Cardiac muscle cell (in vitro differentiated cells and primary cell): ENCODE data around the gene ASB15. TPM values are rescaled to one million over a fixed set of nuclear protein-coding genes. Genes with fewer than 3 reads are reported as not detected.

Source experiments
- DNase-seq, 2 donors: peaks; one replicate each; pipeline versions ENCODE4 v3.0.0 to v3.0.0-alpha.2; 2010 to 2017; ENCODE audit warnings: low read depth in 1 of 2, low spot score in 1 of 2
- H3K27ac ChIP-seq: fragments of 200-600 bp; sonication (generic); 2 replicates; pipeline ENCODE4 v1.5.1; 2016
- H3K27me3 ChIP-seq: fragments of 200-600 bp; sonication (generic); 2 replicates; pipeline ENCODE4 v1.6.0; 2016; ENCODE audit warnings: control low read depth
- H3K36me3 ChIP-seq: fragments of 200-600 bp; sonication (generic); 2 replicates; pipeline ENCODE4 v1.5.1; 2016; ENCODE audit warnings: control low read depth
- H3K4me1 ChIP-seq: fragments of 200-600 bp; sonication (generic); 2 replicates; pipeline ENCODE4 v1.8.1; 2017; ENCODE audit warnings: low read depth, mild to moderate bottlenecking, mixed run types
- H3K4me3 ChIP-seq: fragments of 200-600 bp; sonication (generic); 2 replicates; pipeline ENCODE4 v1.5.1; 2016; ENCODE audit warnings: mild to moderate bottlenecking
- H3K9me3 ChIP-seq: fragments of 200-600 bp; sonication (generic); 2 replicates; pipeline ENCODE4 v1.5.1; 2017; ENCODE audit warnings: low read depth, mild to moderate bottlenecking, control low read depth
- CTCF ChIP-seq: IDR thresholded peaks from 2 replicates; pipeline ENCODE4 v1.5.1; 2012; ENCODE audit warnings: low read depth, mild to moderate bottlenecking, low read length
- polyA plus RNA-seq: library from polyadenylated mRNA; unstranded; fragments of >200 nt; fragmentation: Nextera tagmentation; extraction: Ambion mirVana; gene quantifications from 2 replicates; pipeline ENCODE4 v1.2.1, GENCODE V29; 2016
- total RNA-seq: library from RNA; depleted of rRNA; stranded (reverse); fragments of >200 nt; gene quantifications from 2 replicates; pipeline ENCODE4 v1.2.3, GENCODE V29; 2016

ASB15 gene
- total and polyA plus RNA-seq, 2 experiments from 2014 or later, result not detected

DNA sequence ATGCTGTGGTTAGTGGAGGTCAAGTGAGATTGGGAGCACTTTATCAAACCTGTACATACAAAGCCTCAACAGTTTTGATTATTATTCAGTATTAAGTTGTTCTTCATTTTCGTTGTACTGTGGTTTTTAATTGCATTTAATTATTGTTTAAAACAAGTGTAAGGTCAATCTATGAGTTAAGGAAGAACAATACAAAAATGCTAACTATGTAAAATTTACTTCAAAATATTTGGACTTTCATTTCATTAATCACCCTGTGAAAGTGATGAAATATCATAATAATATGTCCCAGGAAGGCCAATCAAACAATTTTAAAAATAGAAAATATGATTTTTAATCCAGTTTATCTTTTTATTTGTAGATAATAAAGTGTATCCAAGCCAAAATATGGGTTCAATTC, 30.4 kb upstream of the ASB15 start:
- Histone ChIP-seq H3K4me3 (no peak overlapping the region), H3K27me3 (no peaks in the 10 kb centered on the region), H3K27ac (no peak overlapping the region), H3K9me3 (no peaks in the 10 kb centered on the region), H3K36me3 (no peaks in the 10 kb centered on the region), H3K4me1 (no peaks in the 10 kb centered on the region)
- no peak for TF ChIP-seq CTCF
- DNase-seq, result no peak

DNA sequence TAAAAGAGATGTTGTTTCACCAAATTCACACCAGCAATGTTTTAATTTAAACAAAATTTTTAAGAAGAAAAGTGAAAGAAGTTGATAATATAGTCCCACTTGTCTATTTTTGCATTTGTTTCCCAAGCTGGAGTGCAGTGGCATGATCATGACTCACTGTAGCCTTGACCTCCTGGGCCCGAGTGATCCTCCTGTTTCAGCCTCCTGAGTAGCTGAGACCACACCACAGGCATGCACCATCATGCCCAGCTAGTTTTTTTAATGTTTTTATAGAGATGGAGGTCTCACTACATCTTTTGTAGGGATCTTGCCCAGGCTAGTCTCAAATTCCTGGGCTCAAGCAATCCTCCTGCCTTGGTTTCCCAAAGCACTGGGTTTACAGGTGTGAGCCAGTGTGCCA, 29.9 kb upstream of the ASB15 start:
- Histone ChIP-seq H3K9me3 (no peaks in the 10 kb centered on the region), H3K27ac (no peak overlapping the region), H3K4me3 (no peak overlapping the region), H3K27me3 (no peaks in the 10 kb centered on the region), H3K4me1 (no peaks in the 10 kb centered on the region), H3K36me3 (no peaks in the 10 kb centered on the region)
- no peak for DNase-seq
- no peak for TF ChIP-seq CTCF

GRCh38 chr7:123573341-123573740, 28.3 kb upstream of the ASB15 start:
- H3K4me1 ChIP-seq, result no peaks in the 10 kb centered on the region
- no peaks in the 10 kb centered on the region for H3K36me3 ChIP-seq
- TF ChIP-seq CTCF, result no peak
- no peaks in the 10 kb centered on the region for H3K27me3 ChIP-seq
- no peak overlapping the region for H3K4me3 ChIP-seq
- H3K9me3 ChIP-seq, result no peaks in the 10 kb centered on the region
- H3K27ac ChIP-seq, result no peak overlapping the region
- no peak for DNase-seq

- no peak for DNase-seq
- no peak for TF ChIP-seq CTCF
- Histone ChIP-seq H3K9me3 (no peaks in the 10 kb centered on the region), H3K27ac (no peak overlapping the region), H3K27me3 (no peaks in the 10 kb centered on the region), H3K4me3 (no peak overlapping the region), H3K4me1 (no peaks in the 10 kb centered on the region), H3K36me3 (no peaks in the 10 kb centered on the region)
These were observed 27.6 kb upstream of the ASB15 start for GRCh38 chr7:123573896-123574467.

DNA sequence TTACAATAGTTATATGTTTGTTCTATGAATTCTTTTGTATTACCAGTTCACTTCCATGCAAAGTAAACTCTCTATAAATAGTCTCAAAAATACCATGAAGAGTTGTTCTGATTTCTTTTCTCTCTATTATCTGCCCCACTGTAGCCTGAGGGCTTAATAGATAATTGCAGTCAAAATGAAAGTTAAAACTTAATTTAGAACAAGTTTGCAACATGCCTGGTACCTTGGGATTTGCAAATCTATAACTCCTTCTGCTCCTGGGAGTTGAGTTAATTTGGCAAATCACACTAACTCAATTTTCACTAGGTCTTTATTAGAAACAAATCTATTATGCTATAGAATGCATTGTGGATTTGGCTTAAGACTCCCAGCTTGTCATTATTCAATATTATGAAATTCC, 22.2 kb upstream of the ASB15 start:
- Histone ChIP-seq H3K4me3 (no peak overlapping the region), H3K4me1 (no peaks in the 10 kb centered on the region), H3K27ac (no peak overlapping the region), H3K36me3 (no peaks in the 10 kb centered on the region), H3K27me3 (no peaks in the 10 kb centered on the region), H3K9me3 (no peaks in the 10 kb centered on the region)
- DNase-seq, result no peak
- no peak for TF ChIP-seq CTCF
